H9 (cell line): ENCODE measurements around the gene HEPN1. TPM values are rescaled to one million over a fixed set of nuclear protein-coding genes. Genes with fewer than 3 reads are reported as not detected.

ENCODE experiments used
- DNase-seq: peaks from one replicate; pipeline ENCODE4 v3.0.0-alpha.2; 2017
- H2AFZ ChIP-seq: one replicate; pipeline ENCODE4 v1.6.1; 2013; ENCODE audit warnings: mild to moderate bottlenecking, low read length, control low read depth, moderate library complexity
- H2AK5ac ChIP-seq: 2 replicates; pipeline ENCODE4 v1.6.1; 2013; ENCODE audit warnings: low read length, control low read depth, mixed read lengths; ENCODE audit not compliant: insufficient read length
- H2BK120ac ChIP-seq: one replicate; pipeline ENCODE4 v1.6.1; 2013; ENCODE audit warnings: low read depth, mild to moderate bottlenecking, low read length, control low read depth, inconsistent platforms; ENCODE audit not compliant: poor library complexity, severe bottlenecking
- H2BK12ac ChIP-seq: 2 replicates; pipeline ENCODE4 v1.6.1; 2013; ENCODE audit warnings: low read length, control low read depth, mixed read lengths, low read depth; ENCODE audit not compliant: insufficient read length
- H2BK15ac ChIP-seq: 2 replicates; pipeline ENCODE4 v1.6.1; 2013; ENCODE audit warnings: low read depth, low read length, control low read depth
- H2BK20ac ChIP-seq: one replicate; pipeline ENCODE4 v1.6.1; 2013; ENCODE audit warnings: low read depth, mild to moderate bottlenecking, low read length, control low read depth, inconsistent platforms; ENCODE audit not compliant: poor library complexity, severe bottlenecking
- H2BK5ac ChIP-seq: 2 replicates; pipeline ENCODE4 v1.6.1; 2013; ENCODE audit warnings: low read length, control low read depth, mixed read lengths; ENCODE audit not compliant: insufficient read length
- H3K14ac ChIP-seq: 2 replicates; pipeline ENCODE4 v1.6.1; 2013; ENCODE audit warnings: low read length, control low read depth; ENCODE audit not compliant: insufficient read depth
- H3K18ac ChIP-seq: 2 replicates; pipeline ENCODE4 v1.6.1; 2013; ENCODE audit warnings: low read depth, mild to moderate bottlenecking, mixed read lengths, low read length, control low read depth; ENCODE audit not compliant: insufficient read length
- H3K23ac ChIP-seq: 2 replicates; pipeline ENCODE4 v1.6.1; 2013; ENCODE audit warnings: low read length, control low read depth, mixed read lengths, low read depth; ENCODE audit not compliant: insufficient read length
- H3K23me2 ChIP-seq: 2 replicates; pipeline ENCODE4 v1.6.1; 2013; ENCODE audit warnings: low read depth, mild to moderate bottlenecking, mixed read lengths, low read length, control low read depth; ENCODE audit not compliant: insufficient read length, poor library complexity, severe bottlenecking
- H3K27ac ChIP-seq: 2 replicates; pipeline ENCODE4 v1.5.1; 2013; ENCODE audit warnings: low read length, control low read depth, mixed read lengths, low read depth; ENCODE audit not compliant: insufficient read length
- H3K27me3 ChIP-seq: 2 replicates; pipeline ENCODE4 v1.6.1; 2013; ENCODE audit warnings: low read length, control low read depth, inconsistent platforms; ENCODE audit not compliant: insufficient read depth
- H3K4ac ChIP-seq: 2 replicates; pipeline ENCODE4 v1.6.1; 2013; ENCODE audit warnings: low read depth, mild to moderate bottlenecking, control low read depth, inconsistent platforms, low read length, moderate library complexity
- H3K4me1 ChIP-seq: 2 replicates; pipeline ENCODE4 v1.6.1; 2013; ENCODE audit warnings: low read length, control low read depth, inconsistent platforms; ENCODE audit not compliant: insufficient read depth
- H3K4me2 ChIP-seq: 2 replicates; pipeline ENCODE4 v1.6.1; 2013; ENCODE audit warnings: low read length, control low read depth, mixed read lengths; ENCODE audit not compliant: insufficient read length, insufficient read depth
- H3K56ac ChIP-seq: 2 replicates; pipeline ENCODE4 v1.6.1; 2013; ENCODE audit warnings: low read depth, mild to moderate bottlenecking, mixed read lengths, low read length, control low read depth; ENCODE audit not compliant: insufficient read length
- H3K79me1 ChIP-seq: 2 replicates; pipeline ENCODE4 v1.6.1; 2013; ENCODE audit warnings: low read depth, mild to moderate bottlenecking, moderate library complexity, low read length, control low read depth, inconsistent platforms; ENCODE audit not compliant: insufficient read depth, poor library complexity, severe bottlenecking
- H3K79me2 ChIP-seq: 2 replicates; pipeline ENCODE4 v1.6.1; 2013; ENCODE audit warnings: low read length, control low read depth, inconsistent platforms; ENCODE audit not compliant: insufficient read depth
- H3K9ac ChIP-seq: 2 replicates; pipeline ENCODE4 v1.6.1; 2013; ENCODE audit warnings: low read length, control low read depth, mixed read lengths; ENCODE audit not compliant: insufficient read length; ENCODE audit errors: extremely low read depth
- H3K9me3 ChIP-seq: one replicate; pipeline ENCODE4 v1.6.1; 2013; ENCODE audit warnings: low read depth, low read length, inconsistent platforms; ENCODE audit not compliant: control insufficient read depth
- H3T11ph ChIP-seq: one replicate; pipeline ENCODE4 v1.6.1; 2013; ENCODE audit warnings: mild to moderate bottlenecking, low read length, control low read depth, inconsistent platforms
- H4K20me1 ChIP-seq: one replicate; pipeline ENCODE4 v1.6.1; 2013; ENCODE audit not compliant: control insufficient read depth, insufficient read length, insufficient read depth
- H4K5ac ChIP-seq: 2 replicates; pipeline ENCODE4 v1.6.1; 2013; ENCODE audit warnings: low read depth, mild to moderate bottlenecking, mixed read lengths, low read length, control low read depth; ENCODE audit not compliant: insufficient read length
- H4K8ac ChIP-seq: replicated peaks from 2 replicates; pipeline ENCODE4 v1.6.1; 2013; ENCODE audit warnings: low read length, control low read depth, mixed read lengths, low read depth; ENCODE audit not compliant: insufficient read length
- H4K91ac ChIP-seq: 2 replicates; pipeline ENCODE4 v1.6.1; 2013; ENCODE audit warnings: low read depth, mild to moderate bottlenecking, moderate library complexity, mixed read lengths, low read length, control low read depth; ENCODE audit not compliant: insufficient read length
- H3K27ac Mint-ChIP-seq, 3 experiments: 2 replicates in 2 of 3; 3 replicates in 1 of 3; pipeline ENCODE4 v1.8.0; 2020 to 2021; ENCODE audit warnings: mixed read lengths in 3 of 3, mild to moderate bottlenecking in 1 of 3, moderate library complexity in 1 of 3
- H3K27me3 Mint-ChIP-seq: 2 replicates; pipeline ENCODE4 v1.8.0; 2021; ENCODE audit warnings: low read depth, mild to moderate bottlenecking, moderate library complexity, mixed read lengths
- H3K36me3 Mint-ChIP-seq, 3 experiments: 2 replicates in 2 of 3; 3 replicates in 1 of 3; pipeline ENCODE4 v1.8.0; 2020 to 2021; ENCODE audit warnings: low read depth in 3 of 3, mixed read lengths in 3 of 3; ENCODE audit not compliant: insufficient read depth in 1 of 3
- H3K4me1 Mint-ChIP-seq, 2 experiments: 2 replicates each; pipeline ENCODE4 v1.8.0; 2020; ENCODE audit warnings: mixed read lengths in 2 of 2
- H3K4me3 Mint-ChIP-seq, 2 experiments: 2 replicates in 1 of 2; 3 replicates in 1 of 2; pipeline ENCODE4 v1.8.0; 2020 to 2021; ENCODE audit warnings: mild to moderate bottlenecking in 2 of 2, mixed read lengths in 2 of 2, moderate library complexity in 1 of 2
- H3K9me3 Mint-ChIP-seq, 2 experiments: 2 replicates in 1 of 2; 3 replicates in 1 of 2; pipeline ENCODE4 v1.8.0; 2020; ENCODE audit warnings: mild to moderate bottlenecking in 2 of 2, mixed read lengths in 2 of 2, moderate library complexity in 1 of 2
- CTCF ChIP-seq: fragments of 200-600 bp; sonication (generic); conservative IDR thresholded peaks from 3 replicates; pipeline ENCODE4 v1.8.0; 2021; ENCODE audit warnings: antibody characterized with exemption, mild to moderate bottlenecking
- WGBS: extraction: QIAGEN DNeasy Blood & Tissue Kit; methylation state at CpG from one replicate; pipeline ENCODE4 v1.1.7; 2013; ENCODE audit warnings: missing lambda C conversion rate, low lambda C conversion rate, mixed read lengths; ENCODE audit not compliant: insufficient read length; ENCODE audit errors: extremely low coverage; 5-methylcytosine and 5-hydroxymethylcytosine counted together
- total RNA-seq: library from RNA; stranded (reverse); gene quantifications from 2 replicates; pipeline ENCODE4 v1.2.1, GENCODE V29; 2021

The HEPN1 gene
- total RNA-seq, 1 experiment from 2014 or later = not detected

- peak overlapping the region in 1 of 3 experiments; percentile 46; a peak in 1 of 7 replicates for H3K27ac Mint-ChIP-seq
- H2AK5ac ChIP-seq = no peak overlapping the region
- no peaks in the 10 kb centered on the region for H3K79me2 ChIP-seq
- no peaks in the 10 kb centered on the region for H3K9me3 Mint-ChIP-seq
- no peak overlapping the region for H3K56ac ChIP-seq
- H3K9ac ChIP-seq = no peak overlapping the region
- no peaks in the 10 kb centered on the region for H3K79me1 ChIP-seq
- H4K91ac ChIP-seq = no peak overlapping the region
- H4K20me1 ChIP-seq = no peaks in the 10 kb centered on the region
- peak; percentile 41 for DNase-seq
- no peaks in the 10 kb centered on the region for H3K23me2 ChIP-seq
- H3K36me3 Mint-ChIP-seq = no peaks in the 10 kb centered on the region; a peak in 1 of 7 replicates
- H4K5ac ChIP-seq = no peak overlapping the region
- H2BK20ac ChIP-seq = no peak overlapping the region
- no peak overlapping the region for H3K4me2 ChIP-seq
- WGBS = no CpG with 5 or more reads among the region's 11 CpGs
- H2AFZ ChIP-seq = no peak overlapping the region
- H2BK15ac ChIP-seq = no peak overlapping the region
- no peak overlapping the region for H3K27ac ChIP-seq
- no peaks in the 10 kb centered on the region for H3K4me1 ChIP-seq
- H3T11ph ChIP-seq = no peak overlapping the region
- H4K8ac ChIP-seq = no peak overlapping the region
- H2BK120ac ChIP-seq = no peak overlapping the region
- no peak for TF ChIP-seq CTCF
- peaks cover 15% of the 10 kb centered on the region for H3K27me3 Mint-ChIP-seq
- peaks cover 7 to 15% of the 10 kb centered on the region in 2 experiments; a peak in 3 of 4 replicates for H3K4me1 Mint-ChIP-seq
- no peak overlapping the region for H2BK12ac ChIP-seq
- H2BK5ac ChIP-seq = no peak overlapping the region
- H3K27me3 ChIP-seq = no peaks in the 10 kb centered on the region; the same call in 1 of the 2 replicates
- no peaks in the 10 kb centered on the region for H3K9me3 ChIP-seq
- no peak overlapping the region for H3K4me3 Mint-ChIP-seq
- no peak overlapping the region for H3K23ac ChIP-seq
- no peak overlapping the region for H3K18ac ChIP-seq
- H3K4ac ChIP-seq = no peak overlapping the region
- no peak overlapping the region; the same call in 1 of the 2 replicates for H3K14ac ChIP-seq
Measured at GRCh38 chr11:124882339-124883071, 36.5 kb upstream of the HEPN1 start.
